Erythroblast (primary cell): Measurements from ENCODE around the gene KIF19.

Source experiments
- GATA1 ChIP-seq: IDR thresholded peaks from 2 replicates; pipeline ENCODE4 v1.6.1; 2011; ENCODE audit warnings: low read depth, mild to moderate bottlenecking, control low read depth, low read length, moderate library complexity
- POLR2A ChIP-seq: IDR thresholded peaks from 2 replicates; pipeline ENCODE4 v1.6.1; 2011; ENCODE audit warnings: mild to moderate bottlenecking, low read length

DNA sequence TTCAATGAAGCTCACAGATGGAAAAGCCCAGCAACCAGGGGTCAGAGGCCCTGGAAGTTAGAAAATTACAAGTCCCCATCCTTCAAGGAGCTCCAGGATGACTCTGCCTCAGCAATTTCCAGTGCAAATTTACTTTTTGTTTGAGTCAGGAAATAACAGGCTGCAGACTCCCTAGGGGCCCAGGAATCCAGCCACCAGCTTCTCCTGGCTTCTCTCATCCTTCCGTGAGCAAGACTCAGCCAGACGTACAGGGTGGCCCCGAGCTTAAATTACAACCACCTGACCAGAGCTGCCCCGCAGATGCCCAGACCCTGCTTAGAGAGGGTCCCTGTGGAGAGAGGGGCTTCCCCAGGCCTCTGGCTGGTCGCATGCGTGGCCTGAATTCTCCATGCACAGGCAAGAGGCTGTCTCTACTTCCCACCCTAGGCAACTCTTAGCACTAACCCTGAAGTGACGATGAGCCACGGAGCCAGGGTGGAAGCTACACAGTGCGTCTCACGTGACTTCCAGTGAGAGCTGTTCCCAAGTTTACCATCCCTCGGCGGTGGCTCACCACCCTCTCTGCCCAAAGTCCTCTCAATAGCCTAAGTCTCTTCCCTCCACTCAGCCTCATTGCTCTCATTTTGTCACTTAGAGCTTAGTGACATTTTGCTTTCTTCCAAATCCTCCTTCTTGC is 68.4 kb downstream of the KIF19 start:
- no peak for TF ChIP-seq POLR2A
- no peak for TF ChIP-seq GATA1
